CD14-positive monocyte (primary cell): ENCODE measurements around the gene HPSE2. TPM values are rescaled to one million over a fixed set of nuclear protein-coding genes. Genes with fewer than 3 reads are reported as not detected.

Experiments
- DNase-seq, 3 donors: peaks; one replicate each; pipeline ENCODE4 v3.0.0-alpha.2; 2011 to 2022
- H2AFZ ChIP-seq: 2 replicates; pipeline ENCODE4 v1.6.0; 2012; ENCODE audit warnings: mild to moderate bottlenecking, low read depth, low read length, inconsistent platforms; ENCODE audit not compliant: insufficient read depth, poor library complexity, severe bottlenecking
- H3K27ac ChIP-seq, 2 donors: 1 replicate in 1 of 2; 2 replicates in 1 of 2; pipeline ENCODE4 v1.5.1; 2012 to 2013; ENCODE audit warnings: low read length in 2 of 2, control low read depth in 1 of 2, inconsistent platforms in 1 of 2, low read depth in 1 of 2, mild to moderate bottlenecking in 1 of 2
- H3K27me3 ChIP-seq, 2 donors: one replicate each; pipeline versions ENCODE4 v1.6.0 to v1.6.1; 2011 to 2013; ENCODE audit warnings: low read length in 2 of 2; ENCODE audit not compliant: control insufficient read depth in 2 of 2, insufficient read depth in 2 of 2
- H3K36me3 ChIP-seq, 2 donors: replicated peaks in 1 of 2; 1 replicate in 1 of 2; 2 replicates in 1 of 2; pipeline versions ENCODE4 v1.5.1 to v1.6.1; 2012 to 2013; ENCODE audit warnings: low read length in 2 of 2, control low read depth in 1 of 2, inconsistent platforms in 1 of 2, mild to moderate bottlenecking in 1 of 2; ENCODE audit not compliant: insufficient read depth in 2 of 2, control insufficient read depth in 1 of 2
- H3K4me1 ChIP-seq, 2 donors: 1 replicate in 1 of 2; 2 replicates in 1 of 2; pipeline versions ENCODE4 v1.5.1 to v1.6.1; 2012 to 2013; ENCODE audit warnings: low read length in 2 of 2, control low read depth in 1 of 2, inconsistent platforms in 1 of 2, mild to moderate bottlenecking in 1 of 2, moderate library complexity in 1 of 2; ENCODE audit not compliant: insufficient read depth in 2 of 2, control insufficient read depth in 1 of 2
- H3K4me2 ChIP-seq: replicated peaks from 2 replicates; pipeline ENCODE3; 2012; ENCODE audit warnings: low read length, moderate library complexity, mild to moderate bottlenecking; ENCODE audit not compliant: poor library complexity, severe bottlenecking; ENCODE audit errors: extremely low read depth
- H3K4me3 ChIP-seq, 3 experiments: fragments of 200-600 bp in 1 of 3; sonication (generic) in 1 of 3; replicated peaks in 1 of 3; 1 replicate in 2 of 3; 2 replicates in 1 of 3; pipeline ENCODE4 v1.5.1; 2011 to 2013; ENCODE audit warnings: low read length in 3 of 3, mild to moderate bottlenecking in 3 of 3, control low read depth in 2 of 3, low read depth in 2 of 3, inconsistent platforms in 1 of 3, moderate library complexity in 1 of 3
- H3K79me2 ChIP-seq: 2 replicates; pipeline ENCODE4 v1.6.0; 2012; ENCODE audit warnings: mild to moderate bottlenecking, control low read depth, inconsistent platforms, low read length, moderate library complexity; ENCODE audit not compliant: insufficient read depth
- H3K9ac ChIP-seq: 2 replicates; pipeline ENCODE4 v1.6.0; 2017; ENCODE audit warnings: low read length, mild to moderate bottlenecking; ENCODE audit not compliant: insufficient read depth, poor library complexity, severe bottlenecking
- H3K9me3 ChIP-seq, 2 donors: replicated peaks in 1 of 2; 1 replicate in 1 of 2; 2 replicates in 1 of 2; pipeline versions ENCODE4 v1.5.1 to v1.6.1; 2012 to 2013; ENCODE audit warnings: low read length in 2 of 2, control low read depth in 1 of 2; ENCODE audit not compliant: control insufficient read depth in 1 of 2, insufficient read depth in 1 of 2
- H4K20me1 ChIP-seq: 2 replicates; pipeline ENCODE4 v1.6.0; 2012; ENCODE audit warnings: mild to moderate bottlenecking, low read length, control low read depth, moderate library complexity; ENCODE audit not compliant: insufficient read depth
- H3K27ac Mint-ChIP-seq, 7 donors: one replicate each; pipeline ENCODE4 v1.8.0; 2020; ENCODE audit warnings: mild to moderate bottlenecking in 7 of 7, mixed read lengths in 7 of 7, moderate library complexity in 6 of 7, inconsistent platforms in 2 of 7
- H3K27me3 Mint-ChIP-seq, 3 donors: one replicate each; pipeline ENCODE4 v1.8.0; 2021 to 2022; ENCODE audit warnings: low read depth in 3 of 3, mild to moderate bottlenecking in 3 of 3, mixed read lengths in 3 of 3, moderate library complexity in 3 of 3, inconsistent platforms in 1 of 3
- H3K36me3 Mint-ChIP-seq, 2 donors: one replicate each; pipeline ENCODE4 v1.8.0; 2020; ENCODE audit warnings: mixed read lengths in 2 of 2, inconsistent platforms in 1 of 2, mild to moderate bottlenecking in 1 of 2
- H3K4me1 Mint-ChIP-seq: one replicate; pipeline ENCODE4 v1.8.0; 2020; ENCODE audit warnings: mild to moderate bottlenecking, mixed read lengths
- H3K4me3 Mint-ChIP-seq, 2 donors: one replicate each; pipeline ENCODE4 v1.8.0; 2020; ENCODE audit warnings: mild to moderate bottlenecking in 2 of 2, mixed read lengths in 2 of 2, moderate library complexity in 1 of 2
- H3K9me3 Mint-ChIP-seq, 7 donors: one replicate each; pipeline ENCODE4 v1.8.0; 2020 to 2022; ENCODE audit warnings: mixed read lengths in 7 of 7, mild to moderate bottlenecking in 6 of 7, moderate library complexity in 6 of 7, inconsistent platforms in 2 of 7
- WGBS: methylation state at CpG from one replicate; pipeline ENCODE4 v1.1.5; 2013; ENCODE audit warnings: missing lambda C conversion rate; ENCODE audit not compliant: insufficient coverage; 5-methylcytosine and 5-hydroxymethylcytosine counted together
- intact Hi-C, 2 donors: fragments of 100-400 bp; cut with micrococcal nuclease; formaldehyde crosslinking; loops; one replicate each; pipeline versions ENCODE4 v1.15.0 to v1.15.1; 2023
- polyA plus RNA-seq, 3 donors: library from polyadenylated mRNA; depleted of rRNA in 1 of 3; unstranded in 2 of 3; stranded (reverse) in 1 of 3; fragments of 300-500 nt in 2 of 3; fragments of >200 nt in 1 of 3; fragmentation: Illumina TruSeq in 2 of 3; gene quantifications; 1 replicate in 2 of 3; 2 replicates in 1 of 3; pipeline ENCODE4 v1.2.3, GENCODE V29; 2012 to 2021
- TF ChIP-seq, protein P1 (sequence below): fragments of 200-600 bp; IDR thresholded peaks from one replicate; pipeline ENCODE4 v1.8.0; 2022; ENCODE audit warnings: antibody characterized with exemption, mild to moderate bottlenecking

Gene HPSE2
- polyA plus RNA-seq, 3 donors, result not detected

DNA sequence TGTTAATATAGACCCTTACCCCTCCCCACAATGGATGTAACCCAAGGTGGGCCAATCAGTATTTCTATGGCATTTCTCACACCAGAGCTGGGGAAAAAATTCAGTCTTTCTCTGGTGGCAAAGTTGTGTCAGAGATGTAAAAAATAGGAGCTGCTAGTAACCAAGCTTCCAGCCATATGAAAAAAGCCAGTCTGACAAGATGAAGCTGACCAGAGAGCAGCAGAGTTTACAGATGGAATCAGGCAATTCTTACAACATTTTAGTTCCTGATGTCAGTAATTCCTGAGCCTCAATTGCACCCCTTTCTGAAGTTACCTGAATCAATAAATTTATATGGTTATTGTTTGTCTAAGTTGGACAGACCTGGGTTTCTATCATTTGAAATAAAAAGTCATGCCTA lies 286.3 kb downstream of the HPSE2 start:
- no peak overlapping the region for H3K4me2 ChIP-seq
- H3K79me2 ChIP-seq, result no peaks in the 10 kb centered on the region
- Mint-ChIP-seq H3K4me1 (no peaks in the 10 kb centered on the region), H3K4me3 (no peak overlapping the region), H3K9me3 (peaks cover 0 to 4% (median 2%) of the 10 kb centered on the region in 7 donors), H3K27ac (no peak overlapping the region), H3K27me3 (peaks cover 0 to 4% (median 0%) of the 10 kb centered on the region in 3 donors), H3K36me3 (no peaks in the 10 kb centered on the region)
- H3K4me1 ChIP-seq, result no peaks in the 10 kb centered on the region
- intact Hi-C loops, result no loop called here
- TF ChIP-seq, protein P1, sequence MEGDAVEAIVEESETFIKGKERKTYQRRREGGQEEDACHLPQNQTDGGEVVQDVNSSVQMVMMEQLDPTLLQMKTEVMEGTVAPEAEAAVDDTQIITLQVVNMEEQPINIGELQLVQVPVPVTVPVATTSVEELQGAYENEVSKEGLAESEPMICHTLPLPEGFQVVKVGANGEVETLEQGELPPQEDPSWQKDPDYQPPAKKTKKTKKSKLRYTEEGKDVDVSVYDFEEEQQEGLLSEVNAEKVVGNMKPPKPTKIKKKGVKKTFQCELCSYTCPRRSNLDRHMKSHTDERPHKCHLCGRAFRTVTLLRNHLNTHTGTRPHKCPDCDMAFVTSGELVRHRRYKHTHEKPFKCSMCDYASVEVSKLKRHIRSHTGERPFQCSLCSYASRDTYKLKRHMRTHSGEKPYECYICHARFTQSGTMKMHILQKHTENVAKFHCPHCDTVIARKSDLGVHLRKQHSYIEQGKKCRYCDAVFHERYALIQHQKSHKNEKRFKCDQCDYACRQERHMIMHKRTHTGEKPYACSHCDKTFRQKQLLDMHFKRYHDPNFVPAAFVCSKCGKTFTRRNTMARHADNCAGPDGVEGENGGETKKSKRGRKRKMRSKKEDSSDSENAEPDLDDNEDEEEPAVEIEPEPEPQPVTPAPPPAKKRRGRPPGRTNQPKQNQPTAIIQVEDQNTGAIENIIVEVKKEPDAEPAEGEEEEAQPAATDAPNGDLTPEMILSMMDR, result no peak
- no peak overlapping the region for H3K27ac ChIP-seq
- DNase-seq, result no peak
- no peak overlapping the region for H3K4me3 ChIP-seq
- H3K27me3 ChIP-seq, result no peaks in the 10 kb centered on the region
- no peak overlapping the region for H2AFZ ChIP-seq
- H3K9ac ChIP-seq, result no peak overlapping the region
- H3K9me3 ChIP-seq, result no peaks in the 10 kb centered on the region
- no peaks in the 10 kb centered on the region for H3K36me3 ChIP-seq
- no peaks in the 10 kb centered on the region for H4K20me1 ChIP-seq

DNA sequence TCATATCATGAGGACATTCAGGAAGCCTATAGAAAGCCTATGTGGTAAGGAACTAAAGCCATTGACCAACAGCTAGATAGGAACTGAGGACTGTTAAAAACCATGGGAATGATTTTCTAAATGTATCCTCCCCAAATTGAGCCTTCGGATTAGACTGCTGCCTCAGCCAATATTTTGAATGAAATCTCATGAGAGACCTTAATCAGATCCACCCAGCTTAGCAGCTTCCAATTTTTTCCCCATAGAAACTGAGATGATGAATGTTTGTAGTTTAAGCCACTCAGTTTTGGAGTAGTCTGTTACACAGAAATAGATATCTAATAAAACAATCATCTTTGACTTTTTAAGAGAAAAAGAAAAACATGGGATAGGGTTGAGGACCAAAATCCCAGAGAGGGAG lies 292.0 kb downstream of the HPSE2 start:
- H3K27ac ChIP-seq, result no peak overlapping the region
- no peak overlapping the region for H3K4me2 ChIP-seq
- H4K20me1 ChIP-seq, result no peaks in the 10 kb centered on the region
- no peak for DNase-seq
- no peak overlapping the region for H3K4me3 ChIP-seq
- no CpG with 5 or more reads among the region's 1 CpG for WGBS
- H3K79me2 ChIP-seq, result no peaks in the 10 kb centered on the region
- intact Hi-C loops, result no loop called here
- no peaks in the 10 kb centered on the region for H3K27me3 ChIP-seq
- H2AFZ ChIP-seq, result no peak overlapping the region
- H3K9ac ChIP-seq, result no peak overlapping the region
- Mint-ChIP-seq H3K4me1 (no peaks in the 10 kb centered on the region), H3K36me3 (no peaks in the 10 kb centered on the region), H3K9me3 (peaks cover 0 to 5% (median 3%) of the 10 kb centered on the region in 7 donors), H3K27me3 (peaks cover 0 to 4% (median 0%) of the 10 kb centered on the region in 3 donors), H3K4me3 (no peak overlapping the region), H3K27ac (no peak overlapping the region)
- TF ChIP-seq, protein P1, result no peak
- no peaks in the 10 kb centered on the region for H3K4me1 ChIP-seq
- no peaks in the 10 kb centered on the region for H3K9me3 ChIP-seq
- H3K36me3 ChIP-seq, result no peaks in the 10 kb centered on the region
